Measurements from ENCODE around the gene PXN. TPM values are rescaled to one million over a fixed set of nuclear protein-coding genes. Genes with fewer than 3 reads are reported as not detected.

Gene PXN
- total and polyA plus RNA-seq, 2 of the 13 experiments (the other 11 are each of a cell fraction or from before 2014, with no cell fraction given): 13.6 to 14.2 TPM

DNA sequence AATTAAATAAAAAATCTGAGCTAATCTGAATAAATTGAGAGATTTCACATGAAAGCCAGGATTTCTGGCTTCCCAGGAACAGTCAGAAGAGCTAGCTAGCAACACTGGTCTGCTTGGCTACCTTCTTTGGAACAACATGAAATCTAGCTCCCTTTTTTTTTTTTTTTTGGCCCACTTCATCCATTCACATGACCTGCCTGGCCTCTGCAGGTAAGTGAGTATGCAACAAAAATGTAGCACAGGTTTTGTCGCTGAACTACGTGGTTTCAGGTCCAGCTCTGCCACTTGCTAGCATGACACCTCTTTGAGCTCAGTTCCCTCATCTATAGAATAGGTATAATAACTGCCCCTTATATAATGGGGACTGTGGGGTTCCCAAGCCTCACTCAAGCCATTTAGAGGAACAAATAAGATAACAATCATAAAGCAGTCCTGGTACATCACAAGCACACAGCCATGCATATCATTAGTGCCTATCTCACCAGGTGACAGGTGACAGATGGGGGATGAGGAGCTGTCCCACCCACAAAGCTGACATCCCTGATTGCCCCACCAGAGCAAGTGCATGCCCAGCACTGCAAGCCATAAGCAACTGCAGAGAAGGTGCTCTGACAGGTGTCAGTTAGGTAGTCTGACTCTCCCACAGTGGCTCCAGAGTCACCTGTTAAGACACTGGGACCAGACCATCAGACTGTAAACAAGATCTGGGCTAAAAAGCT, 25.6 kb downstream of the PXN start:
- no peaks in the 10 kb centered on the region for H3K27me3 ChIP-seq (ENCODE audit: control insufficient read depth in 1 of 2, insufficient read depth in 2 of 2, low read length in 2 of 2)
- no peak overlapping the region for H3K4me3 ChIP-seq (replicated peaks in 1 of 3; ENCODE audit: insufficient read depth in 1 of 3, low read depth in 2 of 3, low read length in 3 of 3)
- H3K4me2 ChIP-seq (ENCODE audit: low read depth, low read length): no peak overlapping the region
- ATAC-seq (no peak), DNase-seq (ENCODE audit: low spot score) (no peak), FAIRE-seq (no peak)
- H3K27ac ChIP-seq (ENCODE audit: extremely low read length, insufficient read depth, low read length): no peak overlapping the region
- TF ChIP-seq KLF6 (CRISPR knock-in tag; IDR thresholded peaks at IDR 0.05) (no peak), ZNF263 (CRISPR knock-in tag; IDR thresholded peaks at IDR 0.05) (no peak), ZNF256 (CRISPR knock-in tag; conservative IDR thresholded peaks at IDR 0.05) (no peak), ZNF564 (CRISPR knock-in tag; IDR thresholded peaks at IDR 0.05) (no peak), ELF3 (CRISPR knock-in tag; IDR thresholded peaks at IDR 0.05) (no peak), ZNF562 (CRISPR knock-in tag; IDR thresholded peaks at IDR 0.05; ENCODE audit: borderline replicate concordance) (no peak), CBX1 (IDR thresholded peaks at IDR 0.05; ENCODE audit: low read depth) (no peak), SMYD3 (CRISPR knock-in tag; IDR thresholded peaks at IDR 0.05) (no peak)
- no TSS peak for BruUV-seq (replicated peaks)
- H3K36me3 ChIP-seq (replicated peaks in 1 of 2; ENCODE audit: control insufficient read depth in 1 of 2, insufficient read depth in 2 of 2, low read length in 2 of 2): no peaks in the 10 kb centered on the region; a peak in 1 of 5 replicates
- H3K9me3 ChIP-seq (ENCODE audit: low read length): no peaks in the 10 kb centered on the region
- intact Hi-C loops (cut with micrococcal nuclease; ENCODE audit: unreplicated experiment) (no loop called here), in situ Hi-C loops (cut with HindIII; ENCODE audit: extremely low pct_ligation_motif_present, low pct_unique_long_range_greater_than_20kb) (no loop called here)
- peaks cover 12% of the 10 kb centered on the region for H4K20me1 ChIP-seq (ENCODE audit: insufficient read depth, low read length)
- H3K79me2 ChIP-seq (ENCODE audit: insufficient read depth, low read length): peaks cover 26% of the 10 kb centered on the region
- 92% methylated on average over 2 of the region's 2 CpGs for WGBS (ENCODE audit: low lambda C conversion rate)
- POLR2A ChIA-PET: interaction anchor here (0.6 to 2.6 kb wide), 7 partner anchors 10 to 87 kb away, joined by 3 to 13 read pairs (median 3); partner anchors contain the start of gene RNU4-2
- no peak overlapping the region for H3K9ac ChIP-seq (ENCODE audit: insufficient read depth, low read depth, low read length)
- peaks cover 57% of the 10 kb centered on the region for H3K4me1 ChIP-seq (ENCODE audit: insufficient read depth, low read length)
- no peak overlapping the region for H2AFZ ChIP-seq (ENCODE audit: low read length)
- CTCF ChIA-PET (ENCODE audit: low intra/inter-chr PET ratio, low total read pairs): no interaction called here

DNA sequence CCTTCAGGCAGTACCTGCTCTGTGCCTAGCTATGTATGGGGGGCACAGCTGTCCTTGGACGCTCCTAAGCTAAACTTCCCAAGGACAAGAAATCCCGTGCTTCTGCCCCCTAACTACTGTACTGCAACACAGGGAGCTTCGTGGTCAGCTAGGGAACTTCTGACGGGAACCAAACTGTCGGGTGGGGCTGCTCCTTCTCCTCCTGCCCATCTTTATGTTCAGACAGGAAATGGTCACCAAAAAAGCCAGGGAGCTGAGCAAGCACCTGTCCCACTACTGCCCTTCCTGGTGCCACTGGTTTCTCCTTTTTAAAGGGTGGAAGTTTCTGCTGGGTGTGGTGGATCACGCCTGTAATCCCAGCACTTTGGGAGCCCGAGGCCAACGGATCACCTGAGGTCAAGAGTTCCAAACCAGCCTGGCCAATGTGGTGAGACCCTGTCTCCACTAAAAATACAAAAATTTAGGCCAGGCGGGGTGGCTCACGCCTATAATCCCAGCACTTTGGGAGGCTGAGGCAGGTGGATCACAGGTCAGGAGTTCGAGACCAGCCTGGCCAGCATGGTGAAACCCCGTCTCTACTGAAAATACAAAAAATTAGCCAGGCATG, 26.6 kb downstream of the PXN start:
- intact Hi-C loops (cut with micrococcal nuclease; ENCODE audit: unreplicated experiment): no loop called here
- no peak for TF ChIP-seq RFX3 (CRISPR knock-in tag; IDR thresholded peaks at IDR 0.05)

More for the DNA sequence above, 26.6 kb downstream of the PXN start:
- no peak overlapping the region for H3K9ac ChIP-seq (ENCODE audit: insufficient read depth, low read depth, low read length)
- POLR2A ChIA-PET: interaction anchor here (0.6 to 2.6 kb wide), 6 partner anchors 11 to 88 kb away, joined by 3 to 13 read pairs (median 4); partner anchors contain the start of genes RNU4-2 and RPLP0
- no peak for DNase-seq (ENCODE audit: low spot score)
- in situ Hi-C loops (cut with HindIII; ENCODE audit: extremely low pct_ligation_motif_present, low pct_unique_long_range_greater_than_20kb): no loop called here
- H3K36me3 ChIP-seq (replicated peaks in 1 of 2; ENCODE audit: control insufficient read depth in 1 of 2, insufficient read depth in 2 of 2, low read length in 2 of 2): no peaks in the 10 kb centered on the region; a peak in 1 of 5 replicates
- H3K4me1 ChIP-seq (ENCODE audit: insufficient read depth, low read length): peaks cover 66% of the 10 kb centered on the region
- H2AFZ ChIP-seq (ENCODE audit: low read length): no peak overlapping the region
- FAIRE-seq: no peak
- no TSS peak for BruUV-seq (replicated peaks)
- no peak overlapping the region for H3K4me3 ChIP-seq (replicated peaks in 1 of 3; ENCODE audit: insufficient read depth in 1 of 3, low read depth in 2 of 3, low read length in 3 of 3)
- H3K27ac ChIP-seq (ENCODE audit: extremely low read length, insufficient read depth, low read length): no peak overlapping the region
- CTCF ChIA-PET (ENCODE audit: low intra/inter-chr PET ratio, low total read pairs): no interaction called here
- no peak overlapping the region for H3K4me2 ChIP-seq (ENCODE audit: low read depth, low read length)
- peaks cover 13% of the 10 kb centered on the region for H4K20me1 ChIP-seq (ENCODE audit: insufficient read depth, low read length)
- H3K9me3 ChIP-seq (ENCODE audit: low read length): no peaks in the 10 kb centered on the region
- 97% methylated on average over 11 of the region's 12 CpGs for WGBS (ENCODE audit: low lambda C conversion rate)
- peaks cover 25% of the 10 kb centered on the region for H3K79me2 ChIP-seq (ENCODE audit: insufficient read depth, low read length)
- no peaks in the 10 kb centered on the region for H3K27me3 ChIP-seq (ENCODE audit: control insufficient read depth in 1 of 2, insufficient read depth in 2 of 2, low read length in 2 of 2)
- ATAC-seq: no peak

Measured in HepG2 (cell line).